ENCODE data around the gene CCDC174. TPM values are rescaled to one million over a fixed set of nuclear protein-coding genes. Genes with fewer than 3 reads are reported as not detected.
A peak's percentile ranks its signal among the peaks of the same experiment; 100 is the strongest.

CCDC174 gene
- total RNA-seq, 2 donors from 2014 or later = 21.7 to 27.0 TPM

DNA sequence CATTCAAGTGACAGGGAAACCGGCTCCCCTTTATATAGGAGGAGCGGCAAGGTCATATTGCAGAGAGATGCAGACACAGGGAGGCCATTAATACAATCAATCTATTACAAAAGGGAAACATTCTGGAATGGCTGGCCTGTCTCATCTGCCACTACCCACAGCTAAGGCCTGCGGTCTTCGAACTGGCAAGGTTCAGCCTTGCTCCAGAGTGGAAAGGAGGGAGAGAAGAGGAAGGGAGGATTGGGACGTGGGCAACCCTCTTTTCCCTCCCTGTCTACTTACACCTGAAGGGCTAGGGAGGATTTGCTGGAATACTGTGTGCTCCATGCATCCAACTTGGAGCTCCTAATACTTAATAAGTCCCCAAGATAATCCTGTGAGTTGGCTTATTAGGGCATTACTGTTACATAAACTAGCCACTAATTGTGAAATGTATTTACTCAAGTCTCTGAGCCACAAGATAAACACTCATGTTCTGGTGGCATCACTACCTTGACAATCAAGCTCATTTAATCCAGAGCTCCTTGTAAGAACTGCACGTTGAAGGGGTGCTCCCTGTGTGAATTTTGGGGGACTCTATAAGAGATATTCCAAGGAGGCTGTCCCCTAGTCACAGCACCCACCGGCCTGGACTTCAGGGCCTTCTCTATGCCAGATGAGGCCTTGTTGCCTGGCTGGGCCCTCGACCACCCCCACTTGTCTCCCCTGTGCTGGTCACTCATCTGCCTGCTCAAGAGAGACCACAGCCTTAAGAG lies 19.7 kb upstream of the CCDC174 start:
- Mint-ChIP-seq H3K27ac (no peak overlapping the region), H3K4me1 (ENCODE audit: low read depth in 2 of 2) (no peaks in the 10 kb centered on the region), H3K27me3 (peaks cover 16 to 20% of the 10 kb centered on the region in 2 donors), H3K4me3 (no peak overlapping the region), H3K9me3 (no peaks in the 10 kb centered on the region), H3K36me3 (no peaks in the 10 kb centered on the region)
- DNase-seq (ENCODE audit: low spot score) = no peak
- ATAC-seq = no peak

DNA sequence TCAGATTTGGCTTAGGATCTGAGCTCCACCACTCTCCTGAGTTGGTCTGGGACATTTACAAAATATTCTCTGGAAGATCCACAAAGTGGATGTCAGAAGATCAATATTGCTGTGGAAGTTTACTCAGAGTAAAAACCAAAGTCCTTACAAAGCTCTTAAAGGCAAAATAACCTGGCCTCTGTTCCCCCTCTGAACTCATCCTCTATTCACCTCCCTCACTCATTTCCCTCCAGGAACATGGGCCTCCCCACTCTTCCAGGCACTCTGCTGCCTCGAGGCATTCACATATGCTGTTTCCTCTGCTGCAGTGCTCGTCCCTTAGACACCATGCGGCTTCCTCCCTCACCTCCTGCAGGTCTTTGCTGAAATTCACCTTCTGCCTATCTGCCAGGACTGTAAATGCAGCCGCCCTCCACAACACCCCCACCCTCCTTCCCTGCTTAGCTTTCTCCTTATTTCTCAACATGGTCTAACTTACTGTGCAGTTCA lies 19.1 kb upstream of the CCDC174 start:
- DNase-seq (ENCODE audit: low spot score) (no peak), ATAC-seq (no peak)
- Mint-ChIP-seq H3K4me1 (ENCODE audit: low read depth in 2 of 2) (no peaks in the 10 kb centered on the region), H3K27me3 (peaks cover 18 to 20% of the 10 kb centered on the region in 2 donors), H3K27ac (no peak overlapping the region), H3K9me3 (no peaks in the 10 kb centered on the region), H3K4me3 (no peak overlapping the region), H3K36me3 (no peaks in the 10 kb centered on the region)

DNA sequence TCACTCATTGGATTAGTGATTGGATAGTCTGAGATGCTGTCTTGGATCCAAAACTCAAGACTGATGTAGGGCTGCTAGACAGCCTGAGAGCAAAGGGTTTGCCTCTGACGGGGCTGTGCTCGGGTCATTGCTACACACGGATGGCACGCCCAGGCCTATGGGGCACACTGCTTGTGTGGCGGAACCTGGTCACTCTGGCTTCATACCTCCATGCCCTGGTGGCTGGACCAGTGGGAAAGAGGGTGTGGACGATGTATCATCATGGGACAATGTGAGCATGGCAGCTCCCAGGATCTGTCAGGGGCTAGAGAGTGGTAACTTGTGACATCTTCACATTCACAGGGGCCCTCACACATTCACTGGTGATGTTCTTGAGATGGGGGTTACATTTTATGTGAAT lies 18.1 kb upstream of the CCDC174 start:
- Mint-ChIP-seq H3K36me3 (no peaks in the 10 kb centered on the region), H3K27me3 (peaks cover 14 to 27% of the 10 kb centered on the region in 2 donors), H3K27ac (no peak overlapping the region), H3K9me3 (no peaks in the 10 kb centered on the region), H3K4me1 (ENCODE audit: low read depth in 2 of 2) (no peaks in the 10 kb centered on the region), H3K4me3 (no peak overlapping the region)
- DNase-seq (ENCODE audit: low spot score) (no peak), ATAC-seq (no peak)

DNA sequence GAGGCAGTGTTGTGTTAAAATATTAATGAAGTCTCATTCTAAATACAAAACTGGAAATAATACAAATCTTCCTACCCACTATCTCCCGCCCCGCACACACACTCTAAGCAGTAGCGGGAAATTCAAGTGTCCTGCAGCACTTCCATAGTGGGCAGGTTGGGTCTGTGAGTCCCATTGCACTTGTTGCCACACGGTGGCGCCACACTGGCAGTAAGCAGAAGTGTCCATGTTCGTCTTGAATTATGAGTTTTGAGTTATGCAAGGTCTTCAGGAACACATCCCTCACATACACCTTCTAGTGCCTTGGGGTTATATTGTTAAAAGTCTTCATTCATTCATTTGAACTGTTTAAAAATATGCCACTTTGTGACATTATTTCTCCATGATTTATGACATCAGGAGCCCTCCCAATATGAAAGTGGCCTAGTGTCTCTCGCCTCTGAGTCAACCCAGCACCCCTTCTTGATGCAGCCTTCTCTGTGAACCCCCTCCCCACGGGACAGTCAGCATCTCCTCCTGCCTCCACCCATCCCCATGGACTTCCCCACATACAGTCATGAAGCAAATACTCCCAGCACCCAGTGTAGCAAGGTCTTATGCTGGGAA lies 17.6 kb upstream of the CCDC174 start:
- H3K4me1 Mint-ChIP-seq (ENCODE audit: low read depth in 2 of 2) = no peaks in the 10 kb centered on the region
- H3K9me3 Mint-ChIP-seq = no peaks in the 10 kb centered on the region
- H3K27me3 Mint-ChIP-seq = peaks cover 17 to 32% of the 10 kb centered on the region in 2 donors
- ATAC-seq (peak; percentile 52 to 74), DNase-seq (ENCODE audit: low spot score) (no peak)
- H3K4me3 Mint-ChIP-seq = no peak overlapping the region
- H3K27ac Mint-ChIP-seq = no peak overlapping the region
- no peaks in the 10 kb centered on the region for H3K36me3 Mint-ChIP-seq

DNA sequence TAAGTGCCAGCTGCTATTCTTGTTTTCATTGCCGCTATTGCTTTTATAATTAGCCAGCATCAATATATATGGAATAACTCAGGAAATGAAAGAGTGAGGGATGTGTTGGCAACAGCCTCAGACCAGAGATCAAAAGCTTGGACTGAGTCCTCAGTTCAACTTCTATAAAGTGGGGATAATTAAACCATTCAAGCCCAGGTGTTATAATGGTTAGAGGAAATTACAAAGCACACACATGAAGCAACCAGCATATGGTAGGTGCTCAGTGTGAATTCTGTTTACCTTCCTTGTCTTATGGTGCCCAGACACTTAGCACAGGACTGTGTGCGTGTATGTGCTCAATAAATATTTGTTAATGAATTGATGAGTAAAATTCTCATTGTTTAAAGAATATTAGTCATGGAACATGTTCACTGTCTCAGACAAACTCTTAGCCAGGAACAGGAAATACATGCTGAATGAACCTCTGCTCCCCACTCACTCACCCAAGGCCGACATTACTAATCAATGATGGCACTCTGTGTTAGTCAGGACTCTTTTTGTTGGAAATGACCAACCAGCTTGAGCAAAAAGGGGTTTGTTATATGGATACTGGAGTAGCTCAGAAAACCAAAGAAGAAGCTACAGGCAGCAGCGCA lies 16.7 kb upstream of the CCDC174 start:
- ATAC-seq = no peak
- H3K9me3 Mint-ChIP-seq = no peaks in the 10 kb centered on the region
- H3K4me1 Mint-ChIP-seq (ENCODE audit: low read depth in 2 of 2) = no peaks in the 10 kb centered on the region
- peaks cover 20 to 37% of the 10 kb centered on the region in 2 donors for H3K27me3 Mint-ChIP-seq
- no peak overlapping the region for H3K27ac Mint-ChIP-seq
- no peaks in the 10 kb centered on the region for H3K36me3 Mint-ChIP-seq
- no peak overlapping the region for H3K4me3 Mint-ChIP-seq
- no peak for DNase-seq (ENCODE audit: low spot score)

DNA sequence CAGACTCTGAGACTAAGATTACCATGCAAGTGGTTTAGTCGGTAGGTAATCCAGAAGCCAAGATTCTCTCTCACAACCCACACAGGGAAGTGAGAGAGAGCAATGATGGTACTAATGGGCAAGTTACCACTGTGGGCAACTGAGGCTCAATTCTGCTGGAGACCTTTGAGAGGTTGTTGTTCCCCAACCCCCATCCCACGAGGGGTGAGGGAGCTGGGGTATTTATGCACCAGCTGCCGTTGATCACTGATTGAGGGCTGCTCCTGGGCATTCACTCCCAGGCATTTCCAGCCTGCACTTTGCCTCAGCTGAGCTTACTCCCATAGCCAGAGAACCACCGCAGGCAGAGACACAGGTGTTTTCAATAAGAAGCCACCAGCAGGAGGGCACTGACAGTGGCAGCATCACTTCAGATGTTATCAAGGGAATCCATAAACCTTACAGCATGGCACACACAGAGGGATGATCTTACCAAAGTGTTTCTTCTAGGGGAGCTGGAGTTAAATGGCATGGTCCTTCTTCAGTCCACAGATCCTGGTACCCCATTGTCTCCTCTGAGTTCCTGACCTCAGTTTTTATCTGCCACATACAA lies 15.0 kb upstream of the CCDC174 start:
- Mint-ChIP-seq H3K36me3 (no peaks in the 10 kb centered on the region), H3K4me3 (no peak overlapping the region), H3K4me1 (ENCODE audit: low read depth in 2 of 2) (no peaks in the 10 kb centered on the region), H3K27ac (no peak overlapping the region), H3K27me3 (peaks cover 24 to 42% of the 10 kb centered on the region in 2 donors), H3K9me3 (no peaks in the 10 kb centered on the region)
- ATAC-seq = no peak
- DNase-seq (ENCODE audit: low spot score) = no peak

DNA sequence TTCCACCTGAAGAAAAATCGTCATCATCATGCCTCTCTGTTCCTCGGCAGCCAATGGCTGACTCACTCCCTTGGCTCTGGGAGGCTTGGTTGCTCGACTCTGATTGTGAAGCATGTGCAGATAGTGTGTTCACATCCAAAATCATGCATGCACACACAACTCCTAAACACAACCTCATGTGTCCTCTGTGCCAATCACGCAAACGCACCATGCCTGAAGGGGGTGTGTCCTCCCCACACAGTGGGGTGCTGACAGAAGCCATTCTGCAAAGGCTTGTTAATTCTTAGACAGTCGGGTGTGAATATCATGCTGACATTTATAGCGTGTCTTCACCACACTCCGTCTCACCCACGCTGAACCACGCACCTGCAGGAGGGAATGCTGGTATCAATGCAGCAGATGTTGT lies 11.4 kb upstream of the CCDC174 start:
- Mint-ChIP-seq H3K4me3 (no peak overlapping the region), H3K27me3 (peaks cover 34 to 50% of the 10 kb centered on the region in 2 donors), H3K36me3 (no peaks in the 10 kb centered on the region), H3K4me1 (ENCODE audit: low read depth in 2 of 2) (peaks cover 0 to 1% of the 10 kb centered on the region in 2 donors), H3K27ac (no peak overlapping the region), H3K9me3 (no peaks in the 10 kb centered on the region)
- DNase-seq (ENCODE audit: low spot score) (no peak), ATAC-seq (no peak)

DNA sequence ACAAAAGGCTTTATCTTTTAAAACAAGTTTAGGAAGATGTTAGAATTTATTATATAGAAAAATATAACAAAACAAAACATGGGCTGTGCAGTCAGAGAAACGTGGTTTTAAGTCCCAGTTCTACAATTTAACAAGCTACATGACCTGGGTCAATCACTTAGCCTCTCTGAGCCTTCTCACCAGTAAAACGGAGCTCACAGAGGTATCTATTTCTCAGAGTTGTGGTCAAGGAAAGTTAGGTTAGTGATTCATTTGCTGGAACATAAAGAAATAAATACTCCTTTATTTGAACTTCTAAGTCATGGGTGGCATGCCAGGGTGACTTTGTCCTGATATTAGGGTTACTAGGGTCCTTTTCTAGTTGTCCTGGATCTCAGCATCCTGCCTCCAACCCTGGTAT lies 10.8 kb upstream of the CCDC174 start:
- no peak for ATAC-seq
- Mint-ChIP-seq H3K27ac (no peak overlapping the region), H3K9me3 (no peaks in the 10 kb centered on the region), H3K27me3 (peaks cover 30 to 48% of the 10 kb centered on the region in 2 donors), H3K4me1 (ENCODE audit: low read depth in 2 of 2) (peaks cover 0 to 4% of the 10 kb centered on the region in 2 donors), H3K4me3 (no peak overlapping the region), H3K36me3 (no peaks in the 10 kb centered on the region)
- DNase-seq (ENCODE audit: low spot score) = no peak

DNA sequence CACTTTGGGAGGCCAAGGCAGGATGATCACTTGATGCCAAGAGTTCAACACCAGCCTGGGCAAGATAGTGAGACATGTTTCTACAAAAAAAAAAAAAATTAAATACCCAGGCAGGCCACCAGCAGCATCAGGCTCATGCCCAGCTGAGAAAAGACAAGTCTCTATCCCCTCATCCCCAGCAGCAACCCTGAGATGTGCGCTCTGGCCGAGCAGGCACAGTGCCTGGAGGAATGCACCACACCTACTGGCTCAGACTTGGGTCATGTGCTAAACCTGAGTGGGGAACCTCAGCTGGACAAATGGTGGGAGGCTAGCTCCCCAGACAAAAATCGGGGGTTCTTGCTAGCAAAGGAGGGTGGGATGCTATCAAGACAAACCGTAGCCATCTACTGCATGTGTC lies 10.2 kb upstream of the CCDC174 start:
- no peak for ATAC-seq
- Mint-ChIP-seq H3K27me3 (peaks cover 28 to 44% of the 10 kb centered on the region in 2 donors), H3K36me3 (no peaks in the 10 kb centered on the region), H3K4me1 (ENCODE audit: low read depth in 2 of 2) (peaks cover 0 to 4% of the 10 kb centered on the region in 2 donors), H3K27ac (no peak overlapping the region), H3K4me3 (no peak overlapping the region), H3K9me3 (no peaks in the 10 kb centered on the region)
- DNase-seq (ENCODE audit: low spot score) = no peak

DNA sequence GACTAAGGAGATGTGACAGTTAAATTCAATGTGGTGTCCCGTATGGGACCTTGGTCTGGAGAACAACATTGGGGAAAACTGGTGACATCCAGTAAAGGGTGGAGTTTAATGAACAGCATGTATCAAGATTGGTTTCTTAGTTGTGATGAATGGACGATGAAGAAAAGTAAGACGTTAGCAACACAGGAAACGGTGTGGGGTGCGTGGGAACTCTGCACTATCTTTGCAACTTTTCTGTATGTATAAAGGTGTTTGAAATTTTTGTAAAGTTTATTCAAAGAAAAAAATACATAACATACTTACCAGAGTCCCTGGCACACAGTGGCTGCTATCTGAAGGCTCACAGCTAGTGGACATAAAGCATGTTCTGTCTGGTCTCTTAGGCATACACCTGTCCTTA lies 6.1 kb upstream of the CCDC174 start:
- peaks cover 11 to 12% of the 10 kb centered on the region in 2 donors for H3K27me3 Mint-ChIP-seq
- DNase-seq (ENCODE audit: low spot score) (no peak), ATAC-seq (no peak)
- H3K4me3 Mint-ChIP-seq = no peak overlapping the region
- peaks cover 6 to 13% of the 10 kb centered on the region in 2 donors for H3K4me1 Mint-ChIP-seq (ENCODE audit: low read depth in 2 of 2)
- H3K36me3 Mint-ChIP-seq = no peaks in the 10 kb centered on the region
- no peak overlapping the region for H3K27ac Mint-ChIP-seq
- no peaks in the 10 kb centered on the region for H3K9me3 Mint-ChIP-seq

DNA sequence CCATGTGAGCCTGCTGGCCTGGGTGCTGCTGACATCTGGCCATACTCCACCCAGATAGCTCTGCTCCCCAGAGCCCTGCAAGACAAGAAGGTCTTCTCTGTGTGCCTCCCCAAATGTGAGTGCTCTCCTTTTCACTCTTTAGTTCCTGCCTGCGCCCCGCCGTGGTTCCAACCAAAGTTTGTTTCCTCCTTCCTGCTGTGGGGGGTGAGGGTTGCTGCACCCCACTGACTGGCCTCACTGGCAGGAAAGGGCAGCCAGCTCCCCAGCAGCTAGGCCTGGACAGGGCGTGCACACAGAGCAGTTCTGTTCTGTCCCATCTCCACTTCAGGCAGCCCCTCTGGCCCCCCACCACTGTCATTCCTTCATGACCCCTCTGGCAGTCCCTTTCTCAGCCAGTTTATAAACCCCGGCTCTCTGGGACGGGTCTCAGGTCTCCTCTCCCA lies 5.4 kb upstream of the CCDC174 start:
- H3K9me3 Mint-ChIP-seq = no peaks in the 10 kb centered on the region
- H3K27ac Mint-ChIP-seq = no peak overlapping the region
- DNase-seq (ENCODE audit: low spot score) = no peak
- peaks cover 10 to 16% of the 10 kb centered on the region in 2 donors for H3K4me1 Mint-ChIP-seq (ENCODE audit: low read depth in 2 of 2)
- H3K36me3 Mint-ChIP-seq = no peaks in the 10 kb centered on the region
- peaks cover 10 to 12% of the 10 kb centered on the region in 2 donors for H3K27me3 Mint-ChIP-seq
- no peak overlapping the region for H3K4me3 Mint-ChIP-seq
- ATAC-seq = no peak

DNA sequence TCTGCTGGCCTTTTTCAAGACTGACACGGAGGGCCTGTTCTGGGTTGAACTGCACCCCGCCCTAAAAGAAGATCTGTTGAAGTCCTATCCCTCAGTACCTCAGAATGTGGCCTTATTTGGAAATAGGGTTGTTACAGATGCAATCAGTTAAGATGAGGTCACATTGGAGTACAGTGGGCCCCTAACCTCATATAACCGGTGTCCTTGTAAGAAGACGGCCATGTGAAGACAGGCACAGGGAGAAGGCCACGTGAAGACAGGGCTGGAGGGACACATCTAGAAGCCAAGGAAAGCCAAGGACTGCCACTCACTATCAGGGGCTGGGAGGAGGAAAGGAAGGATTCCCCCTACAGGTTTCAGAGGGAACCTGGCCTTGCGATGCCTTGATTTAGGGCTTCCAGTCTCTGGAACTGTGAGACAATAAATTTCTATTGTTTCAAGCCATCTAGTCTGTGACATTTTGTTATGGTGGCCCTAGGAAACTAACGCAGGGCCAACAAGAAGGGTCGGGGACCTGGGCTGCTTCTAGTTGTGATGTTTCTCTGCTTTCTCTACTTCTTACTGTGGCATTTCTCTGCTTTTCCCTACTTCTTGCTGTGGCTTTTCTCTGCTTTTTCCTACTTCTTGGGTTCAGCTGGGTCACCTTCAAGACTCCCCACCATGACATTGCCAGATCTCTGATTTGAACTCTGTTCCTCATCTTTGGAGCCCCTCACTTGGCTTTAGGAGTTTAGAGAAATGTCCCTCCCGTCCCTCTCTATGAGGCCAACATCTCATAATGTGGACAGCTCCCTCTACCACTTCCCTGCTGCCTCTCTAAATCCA lies 4.8 kb upstream of the CCDC174 start:
- H3K27me3 Mint-ChIP-seq = peaks cover 10 to 12% of the 10 kb centered on the region in 2 donors
- no peaks in the 10 kb centered on the region for H3K36me3 Mint-ChIP-seq
- H3K4me1 Mint-ChIP-seq (ENCODE audit: low read depth in 2 of 2) = peaks cover 10 to 20% of the 10 kb centered on the region in 2 donors
- no peak for DNase-seq (ENCODE audit: low spot score)
- H3K9me3 Mint-ChIP-seq = no peaks in the 10 kb centered on the region
- no peak for ATAC-seq
- H3K4me3 Mint-ChIP-seq = no peak overlapping the region
- no peak overlapping the region for H3K27ac Mint-ChIP-seq
